ENCODE results near the gene MOCS3. TPM values are rescaled to one million over a fixed set of nuclear protein-coding genes. Genes with fewer than 3 reads are reported as not detected.

The MOCS3 gene, protein sequence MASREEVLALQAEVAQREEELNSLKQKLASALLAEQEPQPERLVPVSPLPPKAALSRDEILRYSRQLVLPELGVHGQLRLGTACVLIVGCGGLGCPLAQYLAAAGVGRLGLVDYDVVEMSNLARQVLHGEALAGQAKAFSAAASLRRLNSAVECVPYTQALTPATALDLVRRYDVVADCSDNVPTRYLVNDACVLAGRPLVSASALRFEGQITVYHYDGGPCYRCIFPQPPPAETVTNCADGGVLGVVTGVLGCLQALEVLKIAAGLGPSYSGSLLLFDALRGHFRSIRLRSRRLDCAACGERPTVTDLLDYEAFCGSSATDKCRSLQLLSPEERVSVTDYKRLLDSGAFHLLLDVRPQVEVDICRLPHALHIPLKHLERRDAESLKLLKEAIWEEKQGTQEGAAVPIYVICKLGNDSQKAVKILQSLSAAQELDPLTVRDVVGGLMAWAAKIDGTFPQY
- 1 to 10 TPM; 1.6 to 2.2 TPM for total RNA-seq

DNA sequence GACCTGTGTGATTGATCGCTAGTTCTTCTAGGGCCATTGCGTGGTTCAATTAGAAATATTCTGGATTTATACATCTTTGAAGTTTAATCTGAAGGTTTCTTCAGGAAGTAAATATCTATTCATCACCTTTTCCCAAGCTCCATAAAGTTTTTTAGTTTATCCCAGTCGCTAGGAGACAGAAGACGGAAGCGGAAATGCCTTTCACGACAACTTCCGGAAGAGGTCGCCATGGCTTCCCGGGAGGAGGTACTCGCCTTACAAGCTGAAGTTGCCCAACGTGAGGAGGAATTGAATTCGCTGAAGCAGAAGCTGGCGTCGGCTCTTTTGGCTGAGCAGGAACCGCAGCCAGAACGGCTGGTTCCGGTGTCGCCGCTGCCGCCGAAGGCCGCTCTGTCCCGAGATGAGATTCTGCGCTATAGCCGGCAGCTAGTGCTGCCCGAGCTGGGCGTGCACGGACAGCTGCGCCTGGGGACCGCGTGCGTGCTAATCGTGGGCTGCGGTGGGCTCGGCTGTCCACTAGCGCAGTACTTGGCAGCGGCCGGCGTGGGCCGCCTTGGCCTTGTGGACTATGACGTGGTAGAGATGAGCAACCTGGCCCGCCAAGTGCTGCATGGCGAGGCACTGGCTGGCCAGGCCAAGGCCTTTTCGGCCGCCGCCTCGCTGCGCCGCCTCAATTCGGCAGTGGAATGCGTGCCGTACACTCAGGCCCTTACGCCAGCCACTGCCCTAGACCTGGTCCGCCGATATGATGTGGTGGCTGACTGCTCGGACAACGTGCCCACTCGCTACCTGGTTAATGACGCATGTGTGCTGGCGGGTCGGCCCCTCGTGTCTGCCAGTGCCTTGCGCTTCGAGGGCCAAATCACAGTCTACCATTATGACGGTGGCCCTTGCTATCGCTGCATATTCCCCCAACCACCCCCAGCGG is at the start of gene MOCS3:
TSS of gene MOCS3 (plus strand) at position 204 of the 928 bp plus-strand sequence. CDS start at position 229, 25 bp downstream.
- Mint-ChIP-seq H3K36me3 (ENCODE audit: low read depth) (peaks cover 10% of the 10 kb centered on the region), H3K27ac (peak within 1 kb of the TSS; percentile 99), H3K4me1 (ENCODE audit: low read depth) (peaks cover 62% of the 10 kb centered on the region), H3K27me3 (ENCODE audit: low read depth) (no peaks in the 10 kb centered on the region), H3K4me3 (peak within 1 kb of the TSS; percentile 89), H3K9me3 (no peaks in the 10 kb centered on the region)
- DNase-seq = peak; percentile 86
- CTCF ChIA-PET = interaction anchor here (0.6 to 3.1 kb wide), 7 partner anchors 21 to 169 kb away, joined by 3 to 23 read pairs (median 3); partner anchors contain the start of genes ADNP and BCAS4
- intact Hi-C loops (cut with micrococcal nuclease) = loop anchor here (1.0 kb wide), 3 partner anchors 28 to 165 kb away; partner anchors contain the start of gene ADNP

- CTCF ChIA-PET = interaction anchor here (1.4 to 1.6 kb wide), 3 partner anchors 9 to 160 kb away, joined by 4 to 6 read pairs (median 5); no protein-coding TSS in a partner anchor
- no peak for DNase-seq
- H3K4me3 Mint-ChIP-seq = no peak overlapping the region
- no peaks in the 10 kb centered on the region for H3K9me3 Mint-ChIP-seq
- no peaks in the 10 kb centered on the region for H3K27me3 Mint-ChIP-seq (ENCODE audit: low read depth)
- H3K36me3 Mint-ChIP-seq (ENCODE audit: low read depth) = peaks cover 27% of the 10 kb centered on the region
- H3K4me1 Mint-ChIP-seq (ENCODE audit: low read depth) = peaks cover 64% of the 10 kb centered on the region
- intact Hi-C loops (cut with micrococcal nuclease) = no loop called here
- peak overlapping the region; percentile 54 for H3K27ac Mint-ChIP-seq
Observed at GRCh38 chr20:50909413-50909812, 49.2 kb upstream of the MOCS3 start.

GRCh38 chr20:50911030-50911429 is 47.6 kb upstream of the MOCS3 start:
- CTCF ChIA-PET = interaction anchor here (0.9 to 2.2 kb wide), 4 partner anchors 18 to 161 kb away, joined by 3 to 7 read pairs (median 6); partner anchors contain the start of genes ADNP and BCAS4
- intact Hi-C loops (cut with micrococcal nuclease) = loop anchor here (5.0 kb wide), 1 partner anchor 94 kb away; no protein-coding TSS in a partner anchor
- no peak overlapping the region for H3K4me3 Mint-ChIP-seq
- peaks cover 68% of the 10 kb centered on the region for H3K4me1 Mint-ChIP-seq (ENCODE audit: low read depth)
- peaks cover 26% of the 10 kb centered on the region for H3K36me3 Mint-ChIP-seq (ENCODE audit: low read depth)
- H3K9me3 Mint-ChIP-seq = no peaks in the 10 kb centered on the region
- H3K27ac Mint-ChIP-seq = peak overlapping the region; percentile 73
- no peaks in the 10 kb centered on the region for H3K27me3 Mint-ChIP-seq (ENCODE audit: low read depth)
- DNase-seq = no peak

DNA sequence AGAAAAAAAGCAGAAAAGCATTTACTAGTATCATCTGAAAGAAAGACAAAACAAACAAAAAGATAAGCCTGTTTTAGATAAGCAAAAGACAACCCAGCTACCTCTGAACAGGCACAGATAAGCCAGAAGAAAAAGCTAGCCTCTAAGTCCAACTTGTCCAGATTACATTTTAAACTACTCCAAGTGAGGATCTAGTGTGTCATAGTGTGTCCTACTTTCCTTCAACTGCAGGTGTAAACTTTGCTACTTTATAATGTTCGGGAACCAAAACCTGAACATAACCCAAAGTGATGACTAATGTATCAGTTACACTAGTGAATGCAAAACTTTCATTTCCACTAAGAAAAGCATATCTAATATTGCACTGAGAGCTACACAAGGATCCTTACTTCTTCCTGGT is 46.9 kb upstream of the MOCS3 start:
- DNase-seq = no peak
- H3K27ac Mint-ChIP-seq = peak overlapping the region; percentile 73
- H3K36me3 Mint-ChIP-seq (ENCODE audit: low read depth) = peaks cover 29% of the 10 kb centered on the region
- CTCF ChIA-PET = interaction anchor here (1.4 to 2.2 kb wide), 3 partner anchors 18 to 121 kb away, joined by 3 to 7 read pairs (median 6); partner anchors contain the start of gene BCAS4
- intact Hi-C loops (cut with micrococcal nuclease) = loop anchor here (5.0 kb wide), 1 partner anchor 94 kb away; no protein-coding TSS in a partner anchor
- no peaks in the 10 kb centered on the region for H3K27me3 Mint-ChIP-seq (ENCODE audit: low read depth)
- H3K9me3 Mint-ChIP-seq = no peaks in the 10 kb centered on the region
- H3K4me1 Mint-ChIP-seq (ENCODE audit: low read depth) = peaks cover 70% of the 10 kb centered on the region
- no peak overlapping the region for H3K4me3 Mint-ChIP-seq

GRCh38 chr20:50913690-50914375 is 44.8 kb upstream of the MOCS3 start:
- H3K9me3 Mint-ChIP-seq = no peaks in the 10 kb centered on the region
- no peak overlapping the region for H3K4me3 Mint-ChIP-seq
- intact Hi-C loops (cut with micrococcal nuclease) = loop anchor here (1.0 to 5.0 kb wide), 3 partner anchors 11 to 97 kb away; no protein-coding TSS in a partner anchor
- peaks cover 34% of the 10 kb centered on the region for H3K36me3 Mint-ChIP-seq (ENCODE audit: low read depth)
- peak overlapping the region; percentile 80 for H3K27ac Mint-ChIP-seq
- H3K27me3 Mint-ChIP-seq (ENCODE audit: low read depth) = no peaks in the 10 kb centered on the region
- peak; percentile 53 for DNase-seq
- CTCF ChIA-PET = interaction anchor here (1.6 to 4.8 kb wide), 4 partner anchors 10 to 119 kb away, joined by 4 to 27 read pairs (median 8); partner anchors contain the start of genes ADNP and BCAS4
- H3K4me1 Mint-ChIP-seq (ENCODE audit: low read depth) = peaks cover 83% of the 10 kb centered on the region

DNA sequence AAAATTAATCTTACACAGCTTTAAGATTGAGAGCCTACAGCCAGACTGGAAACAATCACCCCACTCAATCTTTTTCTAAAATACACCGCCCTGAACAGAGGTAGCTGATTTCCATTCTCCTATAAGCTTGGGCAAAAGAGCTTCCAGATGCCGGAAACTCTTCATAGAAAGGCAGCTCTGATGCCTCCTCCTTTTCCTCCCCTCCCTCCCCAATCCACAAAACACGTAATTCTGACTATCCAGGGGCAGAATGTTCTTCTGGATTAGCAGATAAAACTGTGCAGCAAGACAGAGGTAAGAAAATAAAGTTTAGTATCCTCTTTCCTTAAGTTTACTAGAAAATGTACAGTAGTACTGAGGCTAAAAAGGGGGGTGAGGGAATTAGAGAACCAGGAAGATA is 43.2 kb upstream of the MOCS3 start:
- no peak for DNase-seq
- Mint-ChIP-seq H3K36me3 (ENCODE audit: low read depth) (peaks cover 34% of the 10 kb centered on the region), H3K27ac (no peak overlapping the region), H3K27me3 (ENCODE audit: low read depth) (no peaks in the 10 kb centered on the region), H3K4me3 (no peak overlapping the region), H3K4me1 (ENCODE audit: low read depth) (peaks cover 82% of the 10 kb centered on the region), H3K9me3 (no peaks in the 10 kb centered on the region)
- CTCF ChIA-PET = interaction anchor here (0.9 to 4.8 kb wide), 4 partner anchors 9 to 122 kb away, joined by 5 to 27 read pairs (median 8); partner anchors contain the start of gene BCAS4
- intact Hi-C loops (cut with micrococcal nuclease) = no loop called here

DNA sequence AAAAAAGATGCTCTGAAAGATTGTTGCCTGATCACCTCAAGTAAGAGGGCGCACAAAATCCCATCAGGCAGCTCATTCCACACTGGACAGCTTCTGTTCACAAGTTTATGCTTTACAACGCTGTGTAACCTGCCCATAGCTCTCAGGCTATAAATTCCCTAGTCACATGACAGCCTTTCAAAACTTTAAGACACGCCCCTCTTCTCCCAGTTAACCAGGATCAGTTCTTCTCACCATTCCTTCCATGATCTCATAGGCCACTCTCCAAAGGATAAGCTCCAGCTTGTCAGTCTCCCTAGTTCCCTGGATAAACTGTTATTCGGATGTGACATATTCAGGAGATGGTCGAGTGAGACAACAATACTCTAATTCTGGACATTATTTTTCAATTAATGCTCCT is 42.4 kb upstream of the MOCS3 start:
- no peak overlapping the region for H3K4me3 Mint-ChIP-seq
- H3K9me3 Mint-ChIP-seq = no peaks in the 10 kb centered on the region
- H3K27ac Mint-ChIP-seq = peak overlapping the region; percentile 6
- no peak for DNase-seq
- peaks cover 82% of the 10 kb centered on the region for H3K4me1 Mint-ChIP-seq (ENCODE audit: low read depth)
- H3K27me3 Mint-ChIP-seq (ENCODE audit: low read depth) = no peaks in the 10 kb centered on the region
- intact Hi-C loops (cut with micrococcal nuclease) = no loop called here
- H3K36me3 Mint-ChIP-seq (ENCODE audit: low read depth) = peaks cover 31% of the 10 kb centered on the region
- CTCF ChIA-PET = interaction anchor here (3.7 to 4.8 kb wide), 2 partner anchors 13 to 122 kb away, joined by 10 to 27 read pairs; partner anchors contain the start of gene BCAS4

DNA sequence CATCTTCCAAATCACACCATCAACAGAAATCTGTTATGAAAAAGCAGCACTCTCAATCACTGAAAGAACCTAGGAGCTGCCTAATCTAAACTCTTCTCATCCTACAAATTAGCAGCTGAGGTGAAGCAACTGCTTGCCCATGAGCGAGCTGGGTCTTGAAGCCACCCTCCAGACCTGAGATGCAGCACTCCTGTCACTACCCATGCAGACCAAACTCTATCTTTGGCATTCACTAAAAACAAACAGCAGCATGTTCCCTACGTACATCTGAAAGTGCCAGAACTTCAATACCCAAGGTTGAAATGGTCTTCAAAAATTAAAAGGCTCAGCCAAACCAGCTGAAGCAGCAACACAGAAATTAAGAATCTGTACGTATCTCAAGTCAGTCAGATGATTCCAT is 41.7 kb upstream of the MOCS3 start:
- H3K27ac Mint-ChIP-seq = peak overlapping the region; percentile 31
- H3K36me3 Mint-ChIP-seq (ENCODE audit: low read depth) = peaks cover 27% of the 10 kb centered on the region
- DNase-seq = no peak
- H3K4me1 Mint-ChIP-seq (ENCODE audit: low read depth) = peaks cover 82% of the 10 kb centered on the region
- no peak overlapping the region for H3K4me3 Mint-ChIP-seq
- intact Hi-C loops (cut with micrococcal nuclease) = no loop called here
- no peaks in the 10 kb centered on the region for H3K27me3 Mint-ChIP-seq (ENCODE audit: low read depth)
- CTCF ChIA-PET = interaction anchor here (3.7 to 4.8 kb wide), 2 partner anchors 13 to 122 kb away, joined by 10 to 27 read pairs; partner anchors contain the start of gene BCAS4
- H3K9me3 Mint-ChIP-seq = no peaks in the 10 kb centered on the region

DNA sequence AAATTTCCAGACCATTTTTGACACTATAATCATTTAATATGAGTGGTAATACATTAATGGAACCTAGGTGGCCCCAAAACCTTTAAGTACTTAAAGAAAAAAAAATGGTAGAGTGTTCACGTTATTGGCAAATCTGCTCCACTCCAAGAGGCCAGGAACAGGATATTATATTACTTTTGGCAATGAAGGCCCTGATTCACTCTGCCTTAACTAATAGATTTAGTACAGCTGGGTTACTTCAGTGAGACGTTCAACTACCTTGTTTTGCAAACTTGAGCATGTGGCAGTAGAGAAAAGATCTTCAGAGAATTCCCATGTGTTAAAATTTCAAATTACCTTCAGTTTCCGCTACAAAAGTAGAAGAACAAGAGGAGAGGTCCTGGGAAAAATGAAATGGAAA is 40.2 kb upstream of the MOCS3 start:
- no peak for DNase-seq
- CTCF ChIA-PET = interaction anchor here (0.6 to 3.9 kb wide), 2 partner anchors 11 to 124 kb away, joined by 3 to 19 read pairs; partner anchors contain the start of gene BCAS4
- intact Hi-C loops (cut with micrococcal nuclease) = no loop called here
- Mint-ChIP-seq H3K4me3 (no peak overlapping the region), H3K27ac (no peak overlapping the region), H3K27me3 (ENCODE audit: low read depth) (no peaks in the 10 kb centered on the region), H3K4me1 (ENCODE audit: low read depth) (peaks cover 84% of the 10 kb centered on the region), H3K9me3 (no peaks in the 10 kb centered on the region), H3K36me3 (ENCODE audit: low read depth) (peaks cover 26% of the 10 kb centered on the region)

GRCh38 chr20:50919567-50919966 is 39.1 kb upstream of the MOCS3 start:
- H3K36me3 Mint-ChIP-seq (ENCODE audit: low read depth) = peaks cover 26% of the 10 kb centered on the region
- intact Hi-C loops (cut with micrococcal nuclease) = no loop called here
- H3K27ac Mint-ChIP-seq = no peak overlapping the region
- H3K9me3 Mint-ChIP-seq = no peaks in the 10 kb centered on the region
- H3K4me1 Mint-ChIP-seq (ENCODE audit: low read depth) = peaks cover 80% of the 10 kb centered on the region
- H3K4me3 Mint-ChIP-seq = no peak overlapping the region
- no peak for DNase-seq
- CTCF ChIA-PET = interaction anchor here (0.8 to 3.9 kb wide), 2 partner anchors 10 to 125 kb away, joined by 4 to 19 read pairs; partner anchors contain the start of gene BCAS4
- no peaks in the 10 kb centered on the region for H3K27me3 Mint-ChIP-seq (ENCODE audit: low read depth)

- H3K9me3 Mint-ChIP-seq = no peaks in the 10 kb centered on the region
- H3K4me1 Mint-ChIP-seq (ENCODE audit: low read depth) = peaks cover 81% of the 10 kb centered on the region
- intact Hi-C loops (cut with micrococcal nuclease) = no loop called here
- no peaks in the 10 kb centered on the region for H3K27me3 Mint-ChIP-seq (ENCODE audit: low read depth)
- CTCF ChIA-PET = interaction anchor here (1.3 to 3.9 kb wide), 3 partner anchors 8 to 127 kb away, joined by 3 to 19 read pairs (median 4); partner anchors contain the start of gene ADNP
- H3K36me3 Mint-ChIP-seq (ENCODE audit: low read depth) = peaks cover 33% of the 10 kb centered on the region
- no peak overlapping the region for H3K4me3 Mint-ChIP-seq
- H3K27ac Mint-ChIP-seq = no peak overlapping the region
- DNase-seq = no peak
Observed at GRCh38 chr20:50920997-50921396, 37.6 kb upstream of the MOCS3 start.
